GM23338 (cell line): ENCODE data around the gene TRIOBP. TPM values are rescaled to one million over a fixed set of nuclear protein-coding genes. Genes with fewer than 3 reads are reported as not detected.

Source experiments
- ATAC-seq: fragments of 200-7000 bp; cut with Tn5 transposase; 3 replicates; pipeline ENCODE4 v1.9.1; 2020
- DNase-seq: peaks from one replicate; pipeline ENCODE4 v3.0.0-alpha.2; 2015; ENCODE audit warnings: low spot score
- H2AFZ ChIP-seq: fragments of 200-600 bp; sonication (generic); 2 replicates; pipeline ENCODE4 v1.8.0; 2016; ENCODE audit warnings: antibody characterized with exemption, mild to moderate bottlenecking, moderate library complexity
- H3F3A ChIP-seq: fragments of 200-600 bp; sonication (generic); replicated peaks from 2 replicates; pipeline ENCODE4 v1.8.0; 2017; ENCODE audit warnings: antibody characterized with exemption, mixed run types, low read depth
- H3K27ac ChIP-seq: fragments of 200-600 bp; sonication (generic); 2 replicates; pipeline ENCODE4 v1.6.1; 2016; ENCODE audit warnings: low read depth
- H3K27me3 ChIP-seq: fragments of 200-600 bp; sonication (generic); 2 replicates; pipeline ENCODE4 v1.8.0; 2016; ENCODE audit warnings: mild to moderate bottlenecking, mixed run types, moderate library complexity; ENCODE audit not compliant: insufficient read depth
- H3K36me3 ChIP-seq: fragments of 200-600 bp; sonication (generic); 2 replicates; pipeline ENCODE4 v1.8.0; 2016; ENCODE audit warnings: mild to moderate bottlenecking; ENCODE audit not compliant: insufficient read depth
- H3K4me1 ChIP-seq: fragments of 200-600 bp; sonication (generic); 2 replicates; pipeline ENCODE4 v1.8.0; 2016; ENCODE audit warnings: mild to moderate bottlenecking, moderate library complexity; ENCODE audit not compliant: insufficient read depth
- H3K4me2 ChIP-seq: fragments of 200-600 bp; sonication (generic); 2 replicates; pipeline ENCODE4 v1.7.1; 2017; ENCODE audit warnings: mixed run types
- H3K4me3 ChIP-seq: fragments of 200-600 bp; sonication (generic); 2 replicates; pipeline ENCODE4 v1.6.1; 2016; ENCODE audit warnings: mixed run types
- H3K79me2 ChIP-seq: fragments of 200-600 bp; sonication (generic); replicated peaks from 2 replicates; pipeline ENCODE4 v1.8.0; 2017; ENCODE audit warnings: mild to moderate bottlenecking; ENCODE audit not compliant: insufficient read depth
- H3K9me2 ChIP-seq: fragments of 200-600 bp; sonication (generic); 2 replicates; pipeline ENCODE4 v1.8.0; 2017; ENCODE audit not compliant: insufficient read depth
- H4K20me1 ChIP-seq: fragments of 200-600 bp; sonication (generic); replicated peaks from 2 replicates; pipeline ENCODE4 v1.8.0; 2017; ENCODE audit warnings: mild to moderate bottlenecking; ENCODE audit not compliant: insufficient read depth
- H3K27ac Mint-ChIP-seq: 2 replicates; pipeline ENCODE4 v1.8.0; 2020; ENCODE audit warnings: inconsistent platforms, mild to moderate bottlenecking, moderate library complexity, mixed read lengths
- H3K27me3 Mint-ChIP-seq: 3 replicates; pipeline ENCODE4 v1.8.0; 2022; ENCODE audit warnings: low read depth, mild to moderate bottlenecking, moderate library complexity, mixed read lengths, inconsistent platforms; ENCODE audit not compliant: insufficient read depth, poor library complexity
- H3K36me3 Mint-ChIP-seq: 3 replicates; pipeline ENCODE4 v1.8.0; 2021; ENCODE audit warnings: low read depth, mild to moderate bottlenecking, inconsistent platforms, moderate library complexity, mixed read lengths
- H3K4me1 Mint-ChIP-seq: 3 replicates; pipeline ENCODE4 v1.8.0; 2020; ENCODE audit warnings: mild to moderate bottlenecking, inconsistent platforms, mixed read lengths
- H3K4me3 Mint-ChIP-seq: 3 replicates; pipeline ENCODE4 v1.8.0; 2021; ENCODE audit warnings: moderate library complexity, mild to moderate bottlenecking, inconsistent platforms, mixed read lengths
- H3K9me3 Mint-ChIP-seq: 3 replicates; pipeline ENCODE4 v1.8.0; 2020; ENCODE audit warnings: moderate library complexity, mild to moderate bottlenecking, inconsistent platforms, mixed read lengths
- CREB1 ChIP-seq: fragments of 250-450 bp; sonication (Bioruptor Pico); IDR thresholded peaks from 2 replicates; pipeline ENCODE4 v1.5.0; 2020; ENCODE audit warnings: low read depth, mild to moderate bottlenecking, moderate library complexity
- ETS1 ChIP-seq: IDR thresholded peaks from 2 replicates; pipeline ENCODE4 v1.6.1; 2016; ENCODE audit warnings: antibody characterized with exemption
- EZH2 ChIP-seq: fragments of 200-600 bp; sonication (generic); IDR thresholded peaks from one replicate; pipeline ENCODE4 v1.8.0; 2017; ENCODE audit warnings: antibody characterized with exemption, mild to moderate bottlenecking, low read depth; ENCODE audit not compliant: unreplicated experiment
- EZH2phosphoT487 ChIP-seq: fragments of 200-600 bp; sonication (generic); IDR thresholded peaks from one replicate; pipeline ENCODE4 v1.8.1; 2018; ENCODE audit warnings: antibody characterized with exemption; ENCODE audit not compliant: unreplicated experiment
- JUNB ChIP-seq: IDR thresholded peaks from one replicate; pipeline ENCODE4 v1.6.1; 2016; ENCODE audit warnings: antibody characterized with exemption; ENCODE audit not compliant: unreplicated experiment
- NANOG ChIP-seq: IDR thresholded peaks from 2 replicates; pipeline ENCODE4 v1.6.1; 2016; ENCODE audit warnings: antibody characterized with exemption, borderline replicate concordance
- POLR2AphosphoS5 ChIP-seq: IDR thresholded peaks from 2 replicates; pipeline ENCODE4 v1.6.1; 2016; ENCODE audit warnings: antibody characterized with exemption, low read depth
- REST ChIP-seq: IDR thresholded peaks from one replicate; pipeline ENCODE4 v1.6.1; 2018; ENCODE audit warnings: antibody characterized with exemption; ENCODE audit not compliant: unreplicated experiment
- STAT1 ChIP-seq: IDR thresholded peaks from one replicate; pipeline ENCODE4 v1.6.1; 2016; ENCODE audit warnings: antibody characterized with exemption; ENCODE audit not compliant: unreplicated experiment
- ZNF114 ChIP-seq: fragments of 250-450 bp; sonication (Bioruptor Pico); IDR thresholded peaks from 2 replicates; pipeline ENCODE4 v1.5.0; 2020; ENCODE audit warnings: mild to moderate bottlenecking, moderate library complexity
- ZNF331 ChIP-seq: fragments of 250-450 bp; sonication (Bioruptor Pico); IDR thresholded peaks from 2 replicates; pipeline ENCODE4 v1.5.0; 2020; ENCODE audit warnings: low read depth, mild to moderate bottlenecking, moderate library complexity
- polyA plus RNA-seq: library from polyadenylated mRNA; unstranded; fragments of >200 nt; fragmentation: Nextera tagmentation; extraction: Ambion mirVana; gene quantifications from 2 replicates; pipeline ENCODE4 v1.2.1, GENCODE V29; 2016
- total RNA-seq: library from RNA; depleted of rRNA; stranded (reverse); fragments of >200 nt; shearing (Covaris generic); gene quantifications from 2 replicates; pipeline ENCODE4 v1.2.3, GENCODE V29; 2014
- TF ChIP-seq, protein P1 (sequence below), 2 experiments: fragments of 200-600 bp in 1 of 2; sonication (generic) in 1 of 2; conservative IDR thresholded peaks; 2 replicates each; pipeline versions ENCODE4 v1.5.1 to v1.6.1; 2016 to 2017; ENCODE audit warnings: antibody characterized with exemption in 2 of 2, low read depth in 2 of 2, mild to moderate bottlenecking in 2 of 2, moderate library complexity in 1 of 2
- TF ChIP-seq, protein P2 (sequence below): fragments of 250-450 bp; sonication (Bioruptor Pico); IDR thresholded peaks from 2 replicates; pipeline ENCODE4 v1.5.0; 2020; ENCODE audit warnings: mild to moderate bottlenecking, moderate library complexity

TRIOBP gene
- total and polyA plus RNA-seq, 2 experiments from 2014 or later = 21.4 to 48.4 TPM

GRCh38 chr22:37823134-37823985, 126.5 kb downstream of the TRIOBP start, which contains the start of gene GALR3:
TSS of gene GALR3 (plus strand) at chr22:37823382. CDS start at chr22:37823407, 25 bp downstream.
- no peaks in the 10 kb centered on the region for H4K20me1 ChIP-seq
- H2AFZ ChIP-seq = peak within 1 kb of the TSS; percentile 28; the same call in 1 of the 2 replicates
- H3K27ac ChIP-seq = no peak within 1 kb of the TSS
- Mint-ChIP-seq H3K4me1 (peaks cover 39% of the 10 kb centered on the region), H3K4me3 (peak within 1 kb of the TSS; percentile 66), H3K36me3 (no peaks in the 10 kb centered on the region; the same call in 2 of the 3 replicates), H3K27me3 (peaks cover 58% of the 10 kb centered on the region), H3K27ac (peak within 1 kb of the TSS; percentile 55; the same call in 1 of the 2 replicates), H3K9me3 (no peaks in the 10 kb centered on the region; the same call in 2 of the 3 replicates)
- H3K79me2 ChIP-seq = no peaks in the 10 kb centered on the region
- H3K4me2 ChIP-seq = peak within 1 kb of the TSS; percentile 75; the same call in 1 of the 2 replicates
- ATAC-seq (peak; percentile 2; the same call in 1 of the 3 replicates), DNase-seq (no peak)
- H3K36me3 ChIP-seq = no peaks in the 10 kb centered on the region
- peaks cover 20% of the 10 kb centered on the region for H3F3A ChIP-seq
- H3K4me3 ChIP-seq = peak within 1 kb of the TSS; percentile 47
- peaks cover 68% of the 10 kb centered on the region for H3K27me3 ChIP-seq
- TF ChIP-seq STAT1 (no peak), EZH2phosphoT487 (no peak), EZH2 (no peak), ZNF331 (CRISPR knock-in tag) (no peak), REST (no peak), ZNF114 (CRISPR knock-in tag) (no peak), JUNB (no peak), CREB1 (CRISPR knock-in tag) (no peak), ETS1 (no peak), POLR2AphosphoS5 (no peak), NANOG (no peak)
- TF ChIP-seq, protein P1, sequence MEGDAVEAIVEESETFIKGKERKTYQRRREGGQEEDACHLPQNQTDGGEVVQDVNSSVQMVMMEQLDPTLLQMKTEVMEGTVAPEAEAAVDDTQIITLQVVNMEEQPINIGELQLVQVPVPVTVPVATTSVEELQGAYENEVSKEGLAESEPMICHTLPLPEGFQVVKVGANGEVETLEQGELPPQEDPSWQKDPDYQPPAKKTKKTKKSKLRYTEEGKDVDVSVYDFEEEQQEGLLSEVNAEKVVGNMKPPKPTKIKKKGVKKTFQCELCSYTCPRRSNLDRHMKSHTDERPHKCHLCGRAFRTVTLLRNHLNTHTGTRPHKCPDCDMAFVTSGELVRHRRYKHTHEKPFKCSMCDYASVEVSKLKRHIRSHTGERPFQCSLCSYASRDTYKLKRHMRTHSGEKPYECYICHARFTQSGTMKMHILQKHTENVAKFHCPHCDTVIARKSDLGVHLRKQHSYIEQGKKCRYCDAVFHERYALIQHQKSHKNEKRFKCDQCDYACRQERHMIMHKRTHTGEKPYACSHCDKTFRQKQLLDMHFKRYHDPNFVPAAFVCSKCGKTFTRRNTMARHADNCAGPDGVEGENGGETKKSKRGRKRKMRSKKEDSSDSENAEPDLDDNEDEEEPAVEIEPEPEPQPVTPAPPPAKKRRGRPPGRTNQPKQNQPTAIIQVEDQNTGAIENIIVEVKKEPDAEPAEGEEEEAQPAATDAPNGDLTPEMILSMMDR (conservative IDR thresholded peaks at IDR 0.05; ENCODE audit: low read depth in 2 of 2) = no peak
- TF ChIP-seq, protein P2, sequence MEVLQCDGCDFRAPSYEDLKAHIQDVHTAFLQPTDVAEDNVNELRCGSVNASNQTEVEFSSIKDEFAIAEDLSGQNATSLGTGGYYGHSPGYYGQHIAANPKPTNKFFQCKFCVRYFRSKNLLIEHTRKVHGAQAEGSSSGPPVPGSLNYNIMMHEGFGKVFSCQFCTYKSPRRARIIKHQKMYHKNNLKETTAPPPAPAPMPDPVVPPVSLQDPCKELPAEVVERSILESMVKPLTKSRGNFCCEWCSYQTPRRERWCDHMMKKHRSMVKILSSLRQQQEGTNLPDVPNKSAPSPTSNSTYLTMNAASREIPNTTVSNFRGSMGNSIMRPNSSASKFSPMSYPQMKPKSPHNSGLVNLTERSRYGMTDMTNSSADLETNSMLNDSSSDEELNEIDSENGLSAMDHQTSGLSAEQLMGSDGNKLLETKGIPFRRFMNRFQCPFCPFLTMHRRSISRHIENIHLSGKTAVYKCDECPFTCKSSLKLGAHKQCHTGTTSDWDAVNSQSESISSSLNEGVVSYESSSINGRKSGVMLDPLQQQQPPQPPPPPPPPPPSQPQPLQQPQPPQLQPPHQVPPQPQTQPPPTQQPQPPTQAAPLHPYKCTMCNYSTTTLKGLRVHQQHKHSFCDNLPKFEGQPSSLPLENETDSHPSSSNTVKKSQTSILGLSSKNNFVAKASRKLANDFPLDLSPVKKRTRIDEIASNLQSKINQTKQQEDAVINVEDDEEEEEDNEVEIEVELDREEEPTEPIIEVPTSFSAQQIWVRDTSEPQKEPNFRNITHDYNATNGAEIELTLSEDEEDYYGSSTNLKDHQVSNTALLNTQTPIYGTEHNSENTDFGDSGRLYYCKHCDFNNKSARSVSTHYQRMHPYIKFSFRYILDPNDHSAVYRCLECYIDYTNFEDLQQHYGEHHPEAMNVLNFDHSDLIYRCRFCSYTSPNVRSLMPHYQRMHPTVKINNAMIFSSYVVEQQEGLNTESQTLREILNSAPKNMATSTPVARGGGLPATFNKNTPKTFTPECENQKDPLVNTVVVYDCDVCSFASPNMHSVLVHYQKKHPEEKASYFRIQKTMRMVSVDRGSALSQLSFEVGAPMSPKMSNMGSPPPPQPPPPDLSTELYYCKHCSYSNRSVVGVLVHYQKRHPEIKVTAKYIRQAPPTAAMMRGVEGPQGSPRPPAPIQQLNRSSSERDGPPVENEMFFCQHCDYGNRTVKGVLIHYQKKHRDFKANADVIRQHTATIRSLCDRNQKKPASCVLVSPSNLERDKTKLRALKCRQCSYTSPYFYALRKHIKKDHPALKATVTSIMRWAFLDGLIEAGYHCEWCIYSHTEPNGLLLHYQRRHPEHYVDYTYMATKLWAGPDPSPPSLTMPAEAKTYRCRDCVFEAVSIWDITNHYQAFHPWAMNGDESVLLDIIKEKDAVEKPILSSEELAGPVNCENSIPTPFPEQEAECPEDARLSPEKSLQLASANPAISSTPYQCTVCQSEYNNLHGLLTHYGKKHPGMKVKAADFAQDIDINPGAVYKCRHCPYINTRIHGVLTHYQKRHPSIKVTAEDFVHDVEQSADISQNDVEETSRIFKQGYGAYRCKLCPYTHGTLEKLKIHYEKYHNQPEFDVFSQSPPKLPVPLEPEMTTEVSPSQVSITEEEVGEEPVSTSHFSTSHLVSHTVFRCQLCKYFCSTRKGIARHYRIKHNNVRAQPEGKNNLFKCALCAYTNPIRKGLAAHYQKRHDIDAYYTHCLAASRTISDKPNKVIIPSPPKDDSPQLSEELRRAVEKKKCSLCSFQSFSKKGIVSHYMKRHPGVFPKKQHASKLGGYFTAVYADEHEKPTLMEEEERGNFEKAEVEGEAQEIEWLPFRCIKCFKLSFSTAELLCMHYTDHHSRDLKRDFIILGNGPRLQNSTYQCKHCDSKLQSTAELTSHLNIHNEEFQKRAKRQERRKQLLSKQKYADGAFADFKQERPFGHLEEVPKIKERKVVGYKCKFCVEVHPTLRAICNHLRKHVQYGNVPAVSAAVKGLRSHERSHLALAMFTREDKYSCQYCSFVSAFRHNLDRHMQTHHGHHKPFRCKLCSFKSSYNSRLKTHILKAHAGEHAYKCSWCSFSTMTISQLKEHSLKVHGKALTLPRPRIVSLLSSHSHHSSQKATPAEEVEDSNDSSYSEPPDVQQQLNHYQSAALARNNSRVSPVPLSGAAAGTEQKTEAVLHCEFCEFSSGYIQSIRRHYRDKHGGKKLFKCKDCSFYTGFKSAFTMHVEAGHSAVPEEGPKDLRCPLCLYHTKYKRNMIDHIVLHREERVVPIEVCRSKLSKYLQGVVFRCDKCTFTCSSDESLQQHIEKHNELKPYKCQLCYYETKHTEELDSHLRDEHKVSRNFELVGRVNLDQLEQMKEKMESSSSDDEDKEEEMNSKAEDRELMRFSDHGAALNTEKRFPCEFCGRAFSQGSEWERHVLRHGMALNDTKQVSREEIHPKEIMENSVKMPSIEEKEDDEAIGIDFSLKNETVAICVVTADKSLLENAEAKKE (CRISPR knock-in tag) = no peak
- no peaks in the 10 kb centered on the region for H3K9me2 ChIP-seq
- H3K4me1 ChIP-seq = peaks cover 33% of the 10 kb centered on the region
